ENCODE results near the gene TMEM213.

TMEM213 gene

GRCh38 chr7:138873220-138873892 is 75.6 kb downstream of the TMEM213 start:
- TF ChIP-seq JUND (IDR thresholded peaks at IDR 0.05; ENCODE audit: low read depth): no peak
- no peak for DNase-seq (ENCODE audit: low read depth in 1 of 2, low spot score in 1 of 2)
- in situ Hi-C loops (cut with HindIII; ENCODE audit: low pct_unique_long_range_greater_than_20kb, low sequenced_read_pairs): no loop called here

DNA sequence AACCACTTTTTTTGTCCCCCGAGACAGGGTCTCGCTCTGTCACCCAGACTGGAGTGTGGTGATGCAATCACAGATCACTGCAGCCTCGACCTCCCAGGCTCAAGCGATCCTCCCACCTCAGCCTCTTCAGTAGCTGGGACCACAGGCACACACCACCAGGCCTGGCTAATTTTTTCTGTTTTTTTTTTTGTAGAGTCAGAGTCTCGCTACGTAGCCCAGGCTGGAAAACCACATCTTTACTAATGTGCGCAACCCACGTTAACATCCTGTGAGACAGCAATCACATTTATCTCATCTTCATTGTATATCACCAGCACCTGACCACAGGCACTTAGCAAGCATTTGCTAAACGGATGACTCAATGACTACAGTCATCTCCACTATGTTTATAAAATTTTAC is 78.0 kb downstream of the TMEM213 start:
- no peak for TF ChIP-seq JUND (IDR thresholded peaks at IDR 0.05; ENCODE audit: low read depth)
- in situ Hi-C loops (cut with HindIII; ENCODE audit: low pct_unique_long_range_greater_than_20kb, low sequenced_read_pairs): no loop called here
- DNase-seq (ENCODE audit: low read depth in 1 of 2, low spot score in 1 of 2): no peak

GRCh38 chr7:138876326-138876725 is 78.5 kb downstream of the TMEM213 start:
- in situ Hi-C loops (cut with HindIII; ENCODE audit: low pct_unique_long_range_greater_than_20kb, low sequenced_read_pairs): no loop called here

DNA sequence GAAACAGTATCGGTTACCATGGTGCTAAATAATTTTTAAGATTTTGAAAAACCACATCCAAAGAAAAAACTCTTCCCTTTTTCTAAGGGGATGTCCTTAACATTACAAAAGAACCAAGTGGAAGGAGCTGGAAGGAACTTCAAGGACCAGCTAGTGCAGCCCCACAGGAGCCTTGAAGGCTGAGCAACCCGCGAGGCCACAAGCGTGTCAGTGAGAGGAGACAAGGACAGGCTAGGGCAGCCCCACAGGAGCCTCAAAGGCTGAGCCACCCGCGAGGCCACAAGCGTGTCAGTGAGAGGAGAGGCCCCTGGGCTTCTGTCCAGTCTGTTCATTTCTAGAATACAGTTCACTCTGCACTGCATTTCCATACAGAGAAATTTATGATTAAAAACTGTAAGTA is 80.3 kb downstream of the TMEM213 start:
- in situ Hi-C loops (cut with HindIII; ENCODE audit: low pct_unique_long_range_greater_than_20kb, low sequenced_read_pairs): no loop called here
- no peak for DNase-seq (ENCODE audit: low read depth in 1 of 2, low spot score in 1 of 2)

More at GRCh38 chr7:138876326-138876725, 78.5 kb downstream of the TMEM213 start:
- DNase-seq (ENCODE audit: low read depth in 1 of 2, low spot score in 1 of 2): no peak
- TF ChIP-seq JUND (IDR thresholded peaks at IDR 0.05; ENCODE audit: low read depth): no peak

DNA sequence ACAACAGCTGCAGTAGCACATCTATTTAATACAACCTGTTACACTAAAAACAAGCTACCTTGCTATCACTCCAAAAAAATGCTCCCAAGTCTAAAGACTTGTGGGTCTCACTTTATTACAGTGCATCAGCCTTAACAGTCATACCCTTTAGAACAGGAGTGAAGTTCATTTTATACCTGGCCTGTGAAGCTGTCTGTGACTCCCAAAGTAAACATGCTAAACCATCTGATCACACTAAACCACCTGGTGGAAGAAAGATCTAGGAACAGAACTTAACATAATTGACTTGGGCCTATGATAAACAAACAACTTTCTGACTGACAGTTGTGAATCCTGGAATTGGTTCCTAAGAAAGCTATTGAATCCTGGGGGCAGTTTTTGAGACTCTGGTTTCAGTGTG is 81.1 kb downstream of the TMEM213 start:
- in situ Hi-C loops (cut with HindIII; ENCODE audit: low pct_unique_long_range_greater_than_20kb, low sequenced_read_pairs): no loop called here
- no peak for DNase-seq (ENCODE audit: low read depth in 1 of 2, low spot score in 1 of 2)
- TF ChIP-seq JUND (IDR thresholded peaks at IDR 0.05; ENCODE audit: low read depth): no peak

More for the DNA sequence above, 80.3 kb downstream of the TMEM213 start:
- TF ChIP-seq JUND (IDR thresholded peaks at IDR 0.05; ENCODE audit: low read depth): no peak

DNA sequence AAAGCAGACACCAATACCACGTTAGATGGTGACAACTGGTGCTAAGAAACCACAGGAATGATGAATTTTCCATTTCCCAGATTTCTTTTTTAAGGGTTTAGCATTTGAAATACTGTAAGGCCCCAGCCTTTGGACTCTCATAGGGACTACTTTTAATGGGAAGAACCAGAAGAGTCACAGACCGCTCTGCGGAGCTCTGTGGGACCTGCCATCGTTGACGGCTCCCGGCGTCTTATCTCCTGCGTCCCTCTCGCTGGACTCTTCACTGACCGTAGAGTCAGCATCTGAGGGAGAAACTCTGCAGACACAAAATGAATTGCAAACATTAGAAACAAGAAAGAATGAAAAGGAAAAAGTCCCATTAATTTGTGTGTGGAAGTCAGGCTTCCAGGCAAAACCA is 81.6 kb downstream of the TMEM213 start:
- DNase-seq (ENCODE audit: low read depth in 1 of 2, low spot score in 1 of 2): no peak
- no peak for TF ChIP-seq JUND (IDR thresholded peaks at IDR 0.05; ENCODE audit: low read depth)
- in situ Hi-C loops (cut with HindIII; ENCODE audit: low pct_unique_long_range_greater_than_20kb, low sequenced_read_pairs): no loop called here

DNA sequence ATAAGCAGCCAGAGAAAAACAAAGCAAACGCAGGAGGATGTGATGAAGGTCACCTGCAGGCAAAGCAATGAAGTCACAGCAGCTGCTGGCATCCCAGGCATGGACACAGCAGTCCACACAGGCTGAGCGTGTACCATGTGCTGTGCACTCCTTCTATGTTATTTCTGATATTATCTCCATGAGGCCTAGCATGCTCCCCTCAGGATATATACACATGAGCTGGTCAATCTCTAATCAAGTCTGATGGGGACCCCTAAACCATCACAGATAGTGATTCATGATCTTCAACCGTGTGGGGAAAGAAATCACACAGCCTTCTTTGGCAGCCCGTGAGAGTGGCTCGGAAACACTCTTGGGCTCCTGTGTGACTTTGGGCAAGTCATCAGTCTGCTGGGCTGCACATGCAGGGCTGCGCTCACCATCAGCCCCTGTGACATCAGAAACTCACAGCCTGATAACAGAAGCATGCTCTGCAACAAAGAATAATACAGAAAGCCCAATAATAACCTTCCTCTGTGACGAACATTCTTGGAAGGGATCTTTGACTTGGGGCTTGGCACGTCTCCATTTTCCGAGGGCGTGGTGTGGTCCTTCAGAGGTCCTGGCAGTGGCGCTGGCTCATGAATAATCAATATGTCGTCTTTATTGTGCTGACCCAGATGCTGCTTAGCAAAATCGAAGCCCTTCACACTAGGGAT is 83.2 kb downstream of the TMEM213 start:
- DNase-seq (ENCODE audit: low read depth in 1 of 2, low spot score in 1 of 2): no peak
- in situ Hi-C loops (cut with HindIII; ENCODE audit: low pct_unique_long_range_greater_than_20kb, low sequenced_read_pairs): no loop called here
- TF ChIP-seq JUND (IDR thresholded peaks at IDR 0.05; ENCODE audit: low read depth): no peak

- TF ChIP-seq JUND (IDR thresholded peaks at IDR 0.05; ENCODE audit: low read depth): no peak
- in situ Hi-C loops (cut with HindIII; ENCODE audit: low pct_unique_long_range_greater_than_20kb, low sequenced_read_pairs): no loop called here
- no peak for DNase-seq (ENCODE audit: low read depth in 1 of 2, low spot score in 1 of 2)
These were observed 83.9 kb downstream of the TMEM213 start for GRCh38 chr7:138881579-138882188.

GRCh38 chr7:138882249-138882648 is 84.5 kb downstream of the TMEM213 start:
- no peak for TF ChIP-seq JUND (IDR thresholded peaks at IDR 0.05; ENCODE audit: low read depth)
- in situ Hi-C loops (cut with HindIII; ENCODE audit: low pct_unique_long_range_greater_than_20kb, low sequenced_read_pairs): no loop called here
- DNase-seq (ENCODE audit: low read depth in 1 of 2, low spot score in 1 of 2): no peak

DNA sequence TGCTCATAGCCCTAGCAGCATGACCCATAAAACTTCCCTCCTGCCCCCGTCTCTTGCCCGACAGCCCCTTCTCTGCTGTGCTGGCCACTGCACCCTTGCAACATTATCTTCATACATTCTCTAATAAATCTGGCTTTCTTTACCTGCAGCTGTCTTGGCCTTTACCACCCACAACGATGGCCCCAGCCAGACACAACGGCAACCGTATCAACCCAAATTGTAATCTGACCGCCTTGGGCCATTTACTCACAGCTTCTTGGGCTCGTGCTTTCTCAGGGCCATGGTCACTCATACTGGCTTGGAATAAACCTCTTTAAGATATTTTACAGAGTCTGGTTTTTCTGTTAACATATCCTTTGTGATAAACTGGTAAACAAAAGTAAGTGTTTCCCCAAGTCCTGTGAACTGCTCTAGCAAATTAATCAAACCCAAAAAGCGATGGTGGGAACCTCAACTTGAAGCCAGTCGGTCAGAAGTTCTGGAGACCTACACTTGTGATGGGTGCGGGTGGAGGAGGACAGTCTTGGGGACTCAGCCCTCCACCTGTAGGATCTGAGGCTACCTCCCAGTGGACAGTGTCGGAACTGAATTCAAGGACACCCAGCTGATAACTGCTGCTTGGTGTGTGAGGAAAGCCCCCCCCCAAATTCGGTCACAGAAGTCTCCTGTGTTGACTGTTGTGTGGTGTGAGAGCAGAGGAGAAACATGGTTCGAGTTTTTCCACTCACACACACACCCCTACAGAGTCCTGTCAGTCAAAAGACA is 87.8 kb downstream of the TMEM213 start:
- no peak for TF ChIP-seq JUND (IDR thresholded peaks at IDR 0.05; ENCODE audit: low read depth)
- no peak for DNase-seq (ENCODE audit: low read depth in 1 of 2, low spot score in 1 of 2)
- in situ Hi-C loops (cut with HindIII; ENCODE audit: low pct_unique_long_range_greater_than_20kb, low sequenced_read_pairs): no loop called here

GRCh38 chr7:138886501-138886917 is 88.7 kb downstream of the TMEM213 start:
- no peak for TF ChIP-seq JUND (IDR thresholded peaks at IDR 0.05; ENCODE audit: low read depth)
- DNase-seq (ENCODE audit: low read depth in 1 of 2, low spot score in 1 of 2): peak; percentile 13 to 79
- in situ Hi-C loops (cut with HindIII; ENCODE audit: low pct_unique_long_range_greater_than_20kb, low sequenced_read_pairs): no loop called here

DNA sequence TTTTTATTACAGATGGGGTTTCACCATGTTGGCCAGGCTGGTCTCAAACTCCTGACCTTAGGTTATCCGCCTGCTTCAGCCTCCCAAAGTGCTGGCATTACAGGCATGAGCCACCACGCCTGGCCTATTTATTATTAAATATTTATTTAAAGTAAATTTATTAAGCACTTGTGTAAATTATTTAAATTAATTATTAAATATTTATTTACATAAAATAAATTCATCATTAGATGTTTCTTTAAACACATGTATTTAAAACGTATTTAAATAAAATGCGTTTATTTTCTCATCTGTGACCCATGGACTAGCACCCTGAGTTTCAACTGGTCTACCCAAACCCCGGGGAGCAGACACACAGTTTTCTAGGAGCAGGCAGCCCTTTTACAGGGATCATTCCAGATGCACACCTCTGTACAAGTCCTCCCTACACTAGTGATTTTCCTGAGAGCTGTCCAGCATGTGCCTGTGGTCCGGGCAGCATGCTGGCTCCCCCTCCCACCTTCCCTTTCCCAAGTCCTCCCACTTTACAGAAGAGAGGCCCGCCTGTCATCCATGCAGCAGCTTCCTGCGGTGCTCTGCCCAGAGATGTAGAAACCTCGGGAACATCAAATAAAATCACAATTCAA is 89.4 kb downstream of the TMEM213 start:
- in situ Hi-C loops (cut with HindIII; ENCODE audit: low pct_unique_long_range_greater_than_20kb, low sequenced_read_pairs): no loop called here
- DNase-seq (ENCODE audit: low read depth in 1 of 2, low spot score in 1 of 2): no peak
- TF ChIP-seq JUND (IDR thresholded peaks at IDR 0.05; ENCODE audit: low read depth): no peak
